Measurements from ENCODE around the gene SCNN1G.
"Not testable (repeated sequence)": the region's sequence is repeated elsewhere in the genome, so short reads cannot be mapped to it uniquely, and the experiment has no call there.

The SCNN1G gene, protein sequence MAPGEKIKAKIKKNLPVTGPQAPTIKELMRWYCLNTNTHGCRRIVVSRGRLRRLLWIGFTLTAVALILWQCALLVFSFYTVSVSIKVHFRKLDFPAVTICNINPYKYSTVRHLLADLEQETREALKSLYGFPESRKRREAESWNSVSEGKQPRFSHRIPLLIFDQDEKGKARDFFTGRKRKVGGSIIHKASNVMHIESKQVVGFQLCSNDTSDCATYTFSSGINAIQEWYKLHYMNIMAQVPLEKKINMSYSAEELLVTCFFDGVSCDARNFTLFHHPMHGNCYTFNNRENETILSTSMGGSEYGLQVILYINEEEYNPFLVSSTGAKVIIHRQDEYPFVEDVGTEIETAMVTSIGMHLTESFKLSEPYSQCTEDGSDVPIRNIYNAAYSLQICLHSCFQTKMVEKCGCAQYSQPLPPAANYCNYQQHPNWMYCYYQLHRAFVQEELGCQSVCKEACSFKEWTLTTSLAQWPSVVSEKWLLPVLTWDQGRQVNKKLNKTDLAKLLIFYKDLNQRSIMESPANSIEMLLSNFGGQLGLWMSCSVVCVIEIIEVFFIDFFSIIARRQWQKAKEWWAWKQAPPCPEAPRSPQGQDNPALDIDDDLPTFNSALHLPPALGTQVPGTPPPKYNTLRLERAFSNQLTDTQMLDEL

GRCh38 chr16:23182679-23183542, at the start of gene SCNN1G:
TSS of gene SCNN1G (plus strand) at chr16:23182745. CDS start at chr16:23186272, 3,527 bp downstream.
- DNase-seq, result no peak

DNA sequence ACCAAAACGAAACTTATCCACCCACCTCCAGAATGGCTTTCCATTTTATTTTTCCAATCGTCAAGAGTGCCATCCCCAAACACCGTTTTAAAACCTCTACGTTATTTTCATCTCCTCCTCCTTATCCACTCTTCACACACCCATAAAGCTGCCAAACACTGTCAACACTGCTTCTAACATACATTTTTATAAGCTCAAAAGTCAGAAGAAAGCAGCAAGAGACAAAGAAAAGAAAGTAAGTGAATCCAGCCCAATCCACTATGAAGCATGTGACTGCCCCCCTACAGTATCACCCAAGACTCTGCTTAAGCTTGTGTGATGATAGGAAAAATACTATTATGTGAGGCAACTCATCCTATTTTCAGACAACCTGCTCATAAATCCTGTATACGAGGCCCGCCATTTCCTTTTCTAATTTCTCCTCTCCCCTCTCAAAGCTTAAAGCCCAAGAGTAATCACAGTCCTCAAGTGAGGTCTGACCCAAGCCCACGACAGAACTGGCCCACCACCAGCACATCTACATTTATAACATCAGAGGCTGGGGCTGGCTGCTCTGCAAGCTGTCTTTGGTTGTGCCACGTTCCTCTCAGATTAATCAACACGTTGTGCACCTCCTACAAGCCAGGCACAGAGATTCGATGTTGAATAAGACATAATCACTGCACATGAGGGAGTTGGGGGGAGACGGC, 49.6 kb upstream of the SCNN1G start:
- no peak for DNase-seq

- no peak for DNase-seq
Observed at GRCh38 chr16:23134274-23134673, 48.3 kb upstream of the SCNN1G start.

DNA sequence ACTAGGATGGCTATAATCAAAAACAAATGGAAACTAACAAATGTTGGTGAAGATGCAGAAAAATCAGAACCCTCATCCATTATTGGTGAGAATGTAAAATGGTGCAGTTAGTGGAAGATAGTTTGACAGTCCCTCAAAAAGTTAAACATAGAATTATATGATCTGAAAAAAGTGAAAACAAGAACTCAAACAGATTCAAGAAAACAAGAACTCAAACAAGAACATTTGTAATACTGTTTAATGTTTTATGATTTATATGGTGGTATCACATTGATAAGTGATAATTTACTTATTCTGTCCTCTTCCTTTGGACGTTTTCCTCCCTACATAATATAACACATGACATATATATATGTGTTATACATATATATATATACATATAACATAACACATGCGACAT, 45.3 kb upstream of the SCNN1G start:
- no peak for DNase-seq

GRCh38 chr16:23137818-23138217, 44.7 kb upstream of the SCNN1G start:
- DNase-seq, result no peak

DNA sequence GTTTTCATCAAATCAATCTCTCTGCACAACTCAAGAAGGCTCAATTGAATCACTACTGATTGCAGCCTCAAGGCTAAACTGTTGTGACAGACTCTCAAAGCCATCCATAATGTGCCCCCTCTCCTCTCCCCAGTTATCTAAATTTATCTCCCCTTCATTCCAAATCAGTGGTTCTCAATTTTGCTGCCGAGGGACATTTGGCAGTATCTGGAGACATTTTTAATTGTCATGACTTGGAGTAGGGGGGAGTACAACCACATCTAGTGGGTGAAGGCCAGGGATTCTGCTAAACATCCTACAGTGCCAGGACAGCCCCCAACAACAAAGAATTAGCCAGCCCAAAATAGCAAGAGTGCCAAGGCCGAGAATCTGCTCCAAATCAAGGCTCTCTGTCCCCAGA, 42.4 kb upstream of the SCNN1G start:
- no peak for DNase-seq

DNA sequence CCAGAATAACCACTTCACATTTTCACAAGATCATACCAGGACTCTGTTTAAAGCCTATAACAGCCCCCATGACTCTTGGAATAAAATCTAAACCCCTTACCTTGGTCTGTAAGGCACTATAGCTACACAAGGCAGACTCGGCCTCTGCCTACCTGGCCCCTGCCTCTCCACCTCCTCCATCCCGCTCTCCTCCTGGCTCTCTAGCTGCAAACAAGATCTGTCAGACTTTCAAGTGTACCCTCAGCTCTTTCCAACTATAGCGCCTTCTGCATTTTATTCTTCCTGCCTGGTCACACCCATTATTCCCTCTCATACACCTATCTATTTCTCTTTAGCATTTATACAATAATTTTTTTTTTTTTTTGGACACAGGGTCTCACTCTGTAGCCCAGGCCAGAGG, 41.5 kb upstream of the SCNN1G start:
- no peak for DNase-seq

DNA sequence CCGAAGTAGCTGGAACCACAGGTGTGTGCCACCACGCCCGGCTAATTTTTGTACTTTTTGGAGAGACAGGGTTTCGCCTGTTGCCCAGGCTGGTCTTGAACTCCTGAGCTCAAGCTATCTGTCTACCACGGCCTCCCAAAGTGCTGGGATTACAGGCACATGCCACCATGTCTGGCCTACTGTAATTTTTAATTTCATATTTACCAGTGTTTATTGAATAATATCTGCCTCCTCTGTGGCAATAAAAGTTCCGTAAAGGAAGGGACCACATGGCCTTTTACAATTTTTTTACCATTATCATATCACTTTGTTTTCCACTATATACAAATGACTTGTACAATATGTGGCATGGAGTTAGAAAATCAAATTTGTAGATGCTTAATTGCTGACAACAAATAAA, 41.0 kb upstream of the SCNN1G start:
- no peak for DNase-seq

GRCh38 chr16:23141959-23142740, 40.4 kb upstream of the SCNN1G start:
- no peak for DNase-seq

GRCh38 chr16:23143391-23143790, 39.2 kb upstream of the SCNN1G start:
- no peak for DNase-seq

- DNase-seq, result not testable (repeated sequence)
Observed at GRCh38 chr16:23144393-23144792, 38.2 kb upstream of the SCNN1G start.

DNA sequence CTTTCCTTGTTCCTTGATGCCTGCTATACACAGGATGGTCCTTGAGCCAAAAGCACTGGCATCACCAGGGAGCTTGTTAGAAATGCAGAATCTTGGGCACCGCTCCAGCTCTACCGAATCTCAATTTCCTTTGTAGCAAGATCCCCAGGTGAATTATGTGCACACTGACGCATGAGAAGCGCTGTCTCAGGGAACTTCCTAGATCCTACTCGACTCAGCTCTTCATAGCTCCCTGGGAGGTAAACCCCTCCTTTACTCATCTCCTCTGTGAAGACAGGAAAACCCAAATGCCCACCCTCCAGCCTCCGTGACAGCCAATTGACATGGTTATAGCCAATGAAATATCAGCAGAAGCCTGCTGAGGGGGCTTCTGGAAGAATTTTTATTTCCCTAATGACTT, 37.4 kb upstream of the SCNN1G start:
- no peak for DNase-seq

DNA sequence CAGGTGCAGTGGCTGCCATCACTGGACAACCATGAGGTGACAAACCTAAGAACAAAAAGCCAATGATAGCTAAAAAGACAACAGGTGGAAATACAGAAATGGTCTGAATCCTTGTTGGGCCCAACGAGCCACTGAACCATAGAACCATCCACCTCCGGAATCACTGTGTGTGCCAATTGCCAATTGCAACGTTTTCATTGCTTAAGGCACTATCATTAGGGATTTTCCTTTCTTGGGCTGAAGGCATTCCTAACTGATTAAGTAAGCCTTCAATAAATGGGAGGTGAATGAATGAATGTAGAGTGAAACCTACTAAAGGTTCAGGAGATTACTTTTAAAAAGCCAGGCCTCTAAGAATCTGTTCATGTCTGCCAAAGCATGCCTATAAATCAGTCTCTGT, 36.9 kb upstream of the SCNN1G start:
- no peak for DNase-seq

DNA sequence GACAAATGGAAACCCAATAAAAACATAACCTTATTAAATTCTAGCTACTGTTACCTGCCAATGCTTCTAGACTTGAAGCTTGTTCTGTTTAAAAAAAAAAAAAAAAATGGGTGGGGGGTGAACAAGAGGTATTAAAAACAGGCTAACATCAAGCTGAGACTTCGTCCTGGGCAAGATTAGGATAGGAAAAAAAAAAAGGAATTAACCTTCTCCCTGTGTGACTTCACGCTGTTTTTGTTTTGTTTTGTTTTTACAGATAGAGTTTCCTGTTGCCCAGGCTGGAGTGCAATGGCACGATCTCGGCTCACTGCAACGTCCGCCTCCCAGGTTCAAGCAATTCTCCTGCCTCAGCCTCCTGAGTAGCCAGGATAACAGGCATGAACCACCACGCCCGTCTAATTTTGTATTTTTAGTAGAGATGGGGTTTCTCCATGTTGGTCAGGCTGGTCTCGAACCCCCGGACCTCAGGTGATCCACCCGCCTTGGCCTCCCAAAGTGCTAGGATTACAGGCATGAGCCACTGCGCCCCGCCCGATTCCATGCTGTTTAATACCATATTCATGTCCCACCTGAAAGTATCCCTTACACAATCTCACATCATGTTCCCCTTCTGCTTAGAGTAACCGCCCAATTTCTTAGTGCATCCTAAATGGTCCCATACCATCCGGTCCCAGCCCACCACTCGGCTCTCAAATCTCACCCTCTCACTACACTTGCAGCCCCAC, 35.5 kb upstream of the SCNN1G start:
- DNase-seq, result no peak

DNA sequence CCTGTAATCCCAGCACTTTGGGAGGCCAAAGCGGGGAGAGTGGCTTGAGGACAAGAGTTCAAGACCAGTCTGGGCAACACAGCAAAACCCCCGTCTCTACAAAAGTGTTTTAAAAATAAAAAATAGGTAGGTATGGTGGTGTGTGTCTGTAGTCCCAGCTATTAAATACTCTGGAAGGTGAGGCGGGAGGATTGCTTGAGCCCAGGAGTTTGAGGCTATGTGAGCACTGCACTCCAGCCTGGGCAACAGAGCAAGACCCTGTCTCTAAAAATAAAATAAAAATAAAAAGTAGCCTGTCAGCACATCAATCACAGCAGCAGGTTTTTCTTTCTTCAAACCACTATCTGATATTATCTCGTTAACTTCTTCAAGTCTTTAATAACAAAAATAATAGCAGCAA, 34.9 kb upstream of the SCNN1G start:
- no peak for DNase-seq

DNA sequence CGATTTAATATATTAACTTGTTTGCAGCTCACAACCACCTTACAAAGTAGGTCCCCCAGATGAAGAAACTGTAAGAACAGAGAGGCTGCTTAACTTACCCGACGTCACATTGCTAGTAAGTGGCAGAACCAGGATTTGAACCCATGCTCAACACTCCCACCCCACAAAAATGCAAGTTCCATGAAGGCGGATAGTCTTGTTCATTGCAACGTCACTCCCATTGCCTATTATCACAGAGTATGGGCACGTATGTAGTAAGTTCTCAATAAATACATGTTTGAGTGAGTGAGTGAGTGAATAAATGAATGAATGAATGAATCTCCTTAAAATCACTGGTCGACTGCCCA, 34.4 kb upstream of the SCNN1G start:
- DNase-seq, result no peak

- DNase-seq, result peak; percentile 34
Observed at GRCh38 chr16:23148513-23149266, 33.9 kb upstream of the SCNN1G start.

- peak; percentile 62 for DNase-seq
Observed at GRCh38 chr16:23149267-23149992, 33.1 kb upstream of the SCNN1G start, which contains the start of gene USP31. TSS of gene USP31 (minus strand) at chr16:23149452. CDS start at chr16:23149270, 182 bp downstream.

DNA sequence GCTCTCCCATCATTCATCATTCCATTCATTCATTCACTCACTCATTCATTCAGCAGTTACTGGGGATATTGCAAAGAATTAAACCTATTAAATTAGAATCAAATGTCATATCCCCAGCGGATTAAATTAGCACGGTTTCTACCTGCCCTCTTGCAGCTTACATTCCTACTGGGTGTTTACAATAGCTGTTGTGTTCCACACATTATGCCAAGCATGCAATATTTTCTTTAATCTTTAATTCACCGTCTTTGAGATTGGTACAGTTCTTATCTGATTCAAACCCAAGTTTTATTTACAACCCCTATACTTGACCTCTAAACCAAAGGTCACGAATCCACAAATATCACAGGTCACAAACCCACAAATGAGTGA, 32.6 kb upstream of the SCNN1G start:
- DNase-seq, result no peak
